ENCODE results near the gene CTBS. TPM values are rescaled to one million over a fixed set of nuclear protein-coding genes. Genes with fewer than 3 reads are reported as not detected.

The CTBS gene
- total and polyA plus RNA-seq, 2 of the 13 experiments (the other 11 are each of a cell fraction or from before 2014, with no cell fraction given): 4.7 to 12.4 TPM

GRCh38 chr1:84506002-84506728 lies 68.1 kb downstream of the CTBS start, which contains the start of the genes GNG5 and SPATA1 (continued):
- TF ChIP-seq PATZ1 (CRISPR knock-in tag; IDR thresholded peaks at IDR 0.05): peak; percentile 89
- no peak for TF ChIP-seq ATF7 (IDR thresholded peaks at IDR 0.05)
- TF ChIP-seq ATF7 (CRISPR knock-in tag; IDR thresholded peaks at IDR 0.05): no peak
- peak; percentile 25; the same call in 1 of the 2 replicates for TF ChIP-seq SOX5 (CRISPR knock-in tag; IDR thresholded peaks at IDR 0.05; ENCODE audit: borderline replicate concordance)
- peak; percentile 21; the same call in 1 of the 2 replicates for TF ChIP-seq ISL2 (CRISPR knock-in tag; IDR thresholded peaks at IDR 0.05)
- TF ChIP-seq RAD21 (CRISPR knock-in tag; IDR thresholded peaks at IDR 0.05): peak; percentile 33; the same call in 1 of the 2 replicates
- TF ChIP-seq ATF7-NPFF (CRISPR knock-in tag; IDR thresholded peaks at IDR 0.05; ENCODE audit: low read depth): no peak
- TF ChIP-seq THAP11 (CRISPR knock-in tag; IDR thresholded peaks at IDR 0.05): peak; percentile 6
- peak; percentile 54; the same call in 1 of the 2 replicates for TF ChIP-seq ATF3 (CRISPR knock-in tag; IDR thresholded peaks at IDR 0.05)
- peak; percentile 36; the same call in 1 of the 2 replicates for TF ChIP-seq POGZ (CRISPR knock-in tag; IDR thresholded peaks at IDR 0.05)
- peak; percentile 6 for TF ChIP-seq TEAD3 (CRISPR knock-in tag; optimal IDR thresholded peaks at IDR 0.05; ENCODE audit: borderline replicate concordance)
- TF ChIP-seq ZNF354B (CRISPR knock-in tag; IDR thresholded peaks at IDR 0.05): 0 out of 2 replicates have a peak, but pooled peaks have one; percentile 47
- TF ChIP-seq PHF21A (CRISPR knock-in tag; IDR thresholded peaks at IDR 0.05): peak; percentile 61; the same call in 1 of the 2 replicates
- TF ChIP-seq SALL1 (CRISPR knock-in tag; IDR thresholded peaks at IDR 0.05): peak; percentile 50
- TF ChIP-seq ZSCAN20 (CRISPR knock-in tag; IDR thresholded peaks at IDR 0.05; ENCODE audit: borderline replicate concordance): 0 out of 2 replicates have a peak, but pooled peaks have one; percentile 11
- TF ChIP-seq MZF1 (CRISPR knock-in tag; IDR thresholded peaks at IDR 0.05; ENCODE audit: borderline replicate concordance): no peak
- TF ChIP-seq HOXA3 (CRISPR knock-in tag; IDR thresholded peaks at IDR 0.05): 0 out of 2 replicates have a peak, but pooled peaks have one; percentile 32
- TF ChIP-seq MYPOP (CRISPR knock-in tag; IDR thresholded peaks at IDR 0.05): peak; percentile 71; the same call in 1 of the 2 replicates
- peak; percentile 94 for TF ChIP-seq ZNF878 (CRISPR knock-in tag; IDR thresholded peaks at IDR 0.05)
- TF ChIP-seq GATAD2A (CRISPR knock-in tag; IDR thresholded peaks at IDR 0.05): peak; percentile 64
- TF ChIP-seq DR1 (CRISPR knock-in tag; IDR thresholded peaks at IDR 0.05): no peak
- TF ChIP-seq PBX3 (CRISPR knock-in tag; IDR thresholded peaks at IDR 0.05; ENCODE audit: borderline replicate concordance): peak; percentile 14; the same call in 1 of the 2 replicates
- TF ChIP-seq HMG20A (CRISPR knock-in tag; IDR thresholded peaks at IDR 0.05; ENCODE audit: borderline replicate concordance): 0 out of 2 replicates have a peak, but pooled peaks have one; percentile 15
- no peak for TF ChIP-seq ZFP82 (CRISPR knock-in tag; IDR thresholded peaks at IDR 0.05; ENCODE audit: borderline replicate concordance)
- TF ChIP-seq TSC22D2 (CRISPR knock-in tag; IDR thresholded peaks at IDR 0.05; ENCODE audit: borderline replicate concordance): no peak

All from HepG2 (cell line).